GM21381 (cell line): ENCODE results near the gene NR1D1.
"Not testable (repeated sequence)": the region's sequence is repeated elsewhere in the genome, so short reads cannot be mapped to it uniquely, and the experiment has no call there.

Source experiments
- ATAC-seq: cut with Tn5 transposase; IDR thresholded peaks from one replicate; pipeline ENCODE4 v1.9.1; 2021; ENCODE audit warnings: mild to moderate bottlenecking, moderate library complexity; ENCODE audit not compliant: unreplicated experiment

NR1D1 gene

GRCh38 chr17:40100419-40100668 is at the start of gene NR1D1:
Gene NR1D1, minus strand, starts transcription at chr17:40100589. Its CDS starts 495 bp downstream, at chr17:40100094.
- ATAC-seq: no peak

GRCh38 chr17:40148527-40148926 is 48.1 kb upstream of the NR1D1 start:
- no peak for ATAC-seq

GRCh38 chr17:40145476-40145875 is 45.1 kb upstream of the NR1D1 start:
- ATAC-seq: no peak

- ATAC-seq: not testable (repeated sequence)
These were observed 42.8 kb upstream of the NR1D1 start for GRCh38 chr17:40143166-40143565.

GRCh38 chr17:40139566-40140058 is 39.2 kb upstream of the NR1D1 start:
- ATAC-seq: peak; percentile 2

GRCh38 chr17:40135817-40136216 is 35.4 kb upstream of the NR1D1 start:
- no peak for ATAC-seq

GRCh38 chr17:40134184-40134583 is 33.8 kb upstream of the NR1D1 start:
- no peak for ATAC-seq

- ATAC-seq: no peak
These were observed 30.1 kb upstream of the NR1D1 start for GRCh38 chr17:40130352-40131042.

GRCh38 chr17:40129498-40129897 is 29.1 kb upstream of the NR1D1 start:
- ATAC-seq: no peak

- ATAC-seq: no peak
These were observed 24.1 kb upstream of the NR1D1 start for GRCh38 chr17:40124279-40125141.

- no peak for ATAC-seq
These were observed 23.4 kb upstream of the NR1D1 start for GRCh38 chr17:40123811-40124114.

GRCh38 chr17:40122999-40123810 is 22.8 kb upstream of the NR1D1 start:
- ATAC-seq: peak; percentile 22

GRCh38 chr17:40122136-40122998 is 22.0 kb upstream of the NR1D1 start:
- peak; percentile 25 for ATAC-seq

- ATAC-seq: peak; percentile 57
These were observed 21.1 kb upstream of the NR1D1 start, which contains the start of gene MSL1 for GRCh38 chr17:40121181-40122135. Gene MSL1, plus strand, starts transcription at chr17:40121971. Its CDS starts 642 bp downstream, at chr17:40122613.

- ATAC-seq: no peak
These were observed 14.7 kb upstream of the NR1D1 start for GRCh38 chr17:40115101-40115436.

GRCh38 chr17:40113907-40114245 is 13.5 kb upstream of the NR1D1 start:
- no peak for ATAC-seq

- peak; percentile 75 for ATAC-seq
These were observed 12.9 kb upstream of the NR1D1 start for GRCh38 chr17:40113110-40113906.

GRCh38 chr17:40112718-40113109 is 12.3 kb upstream of the NR1D1 start:
- ATAC-seq: no peak

- ATAC-seq: no peak
These were observed 11.9 kb upstream of the NR1D1 start for GRCh38 chr17:40112191-40112711.
